SH-SY5Y (cell line): ENCODE measurements around the gene GTF2B.

ENCODE experiments used
- GATA2 ChIP-seq: IDR thresholded peaks from 2 replicates; pipeline ENCODE4 v1.6.1; 2011; ENCODE audit warnings: mild to moderate bottlenecking, low read depth, low read length
- GATA3 ChIP-seq: IDR thresholded peaks from 2 replicates; pipeline ENCODE4 v1.6.1; 2011; ENCODE audit warnings: low read depth, mild to moderate bottlenecking, low read length, moderate library complexity

Gene GTF2B

GRCh38 chr1:88890791-88891317 is 513 bp downstream of the GTF2B start:
- no peak for TF ChIP-seq GATA3
- no peak for TF ChIP-seq GATA2

- TF ChIP-seq GATA2 (no peak), GATA3 (no peak)
Observed at GRCh38 chr1:88890131-88890530, 1.2 kb downstream of the GTF2B start.

- TF ChIP-seq GATA2 (no peak), GATA3 (no peak)
Observed at GRCh38 chr1:88888750-88889149, 2.6 kb downstream of the GTF2B start.

- TF ChIP-seq GATA3 = no peak
- no peak for TF ChIP-seq GATA2
Observed at GRCh38 chr1:88885933-88886332, 5.4 kb downstream of the GTF2B start.

GRCh38 chr1:88883156-88883555 is 8.2 kb downstream of the GTF2B start:
- TF ChIP-seq GATA2 (no peak), GATA3 (no peak)

GRCh38 chr1:88878731-88879130 is 12.6 kb downstream of the GTF2B start:
- TF ChIP-seq GATA3 = no peak
- TF ChIP-seq GATA2 = no peak; the same call in 1 of the 2 replicates

GRCh38 chr1:88877911-88878310 is 13.5 kb downstream of the GTF2B start:
- TF ChIP-seq GATA2 = no peak
- no peak for TF ChIP-seq GATA3

- TF ChIP-seq GATA3 (no peak), GATA2 (no peak)
Observed at GRCh38 chr1:88877382-88877825, 14.0 kb downstream of the GTF2B start.

- TF ChIP-seq GATA2 = no peak
- TF ChIP-seq GATA3 = no peak
Observed at GRCh38 chr1:88876573-88877365, 14.6 kb downstream of the GTF2B start.

GRCh38 chr1:88875595-88875994 is 15.8 kb downstream of the GTF2B start:
- no peak for TF ChIP-seq GATA3
- no peak for TF ChIP-seq GATA2

- TF ChIP-seq GATA3 (no peak), GATA2 (no peak)
Observed at GRCh38 chr1:88873737-88874349, 17.5 kb downstream of the GTF2B start.

- TF ChIP-seq GATA3 = no peak
- TF ChIP-seq GATA2 = no peak
Observed at GRCh38 chr1:88867743-88868521, 23.4 kb downstream of the GTF2B start.

GRCh38 chr1:88851303-88852063 is 39.9 kb downstream of the GTF2B start:
- TF ChIP-seq GATA3 (no peak), GATA2 (no peak)

GRCh38 chr1:88847643-88848042 is 43.7 kb downstream of the GTF2B start:
- TF ChIP-seq GATA2 (no peak), GATA3 (no peak)
